Kidney epithelial cell (primary cell): ENCODE measurements around the gene C22orf42. TPM values are rescaled to one million over a fixed set of nuclear protein-coding genes. Genes with fewer than 3 reads are reported as not detected.
"Not testable (repeated sequence)": the region's sequence is repeated elsewhere in the genome, so short reads cannot be mapped to it uniquely, and the experiment has no call there.

Experiments
- DNase-seq: peaks from one replicate; pipeline ENCODE4 v3.0.0-alpha.2; 2010; ENCODE audit warnings: low read depth
- H3K27me3 ChIP-seq: 2 replicates; pipeline ENCODE4 v1.6.0; 2011; ENCODE audit warnings: low read length; ENCODE audit not compliant: control insufficient read depth, insufficient read depth
- H3K36me3 ChIP-seq: 2 replicates; pipeline ENCODE4 v1.5.1; 2011; ENCODE audit warnings: low read length; ENCODE audit not compliant: control insufficient read depth, insufficient read depth
- H3K4me3 ChIP-seq: 2 replicates; pipeline ENCODE4 v1.5.1; 2011; ENCODE audit warnings: low read depth, mild to moderate bottlenecking, control low read depth, low read length
- total RNA-seq: library from RNA; depleted of rRNA; stranded (reverse); fragments of >200 nt; gene quantifications from 2 replicates; pipeline ENCODE4 v1.2.3, GENCODE V29; 2015
- TF ChIP-seq, protein P1 (sequence below): IDR thresholded peaks from 2 replicates; pipeline ENCODE4 v1.5.1; 2011; ENCODE audit warnings: mild to moderate bottlenecking, moderate library complexity, low read length, control low read depth, inconsistent platforms; ENCODE audit not compliant: insufficient read depth, poor library complexity, severe bottlenecking

C22orf42 gene
- total RNA-seq, 1 donor from 2014 or later, result not detected

DNA sequence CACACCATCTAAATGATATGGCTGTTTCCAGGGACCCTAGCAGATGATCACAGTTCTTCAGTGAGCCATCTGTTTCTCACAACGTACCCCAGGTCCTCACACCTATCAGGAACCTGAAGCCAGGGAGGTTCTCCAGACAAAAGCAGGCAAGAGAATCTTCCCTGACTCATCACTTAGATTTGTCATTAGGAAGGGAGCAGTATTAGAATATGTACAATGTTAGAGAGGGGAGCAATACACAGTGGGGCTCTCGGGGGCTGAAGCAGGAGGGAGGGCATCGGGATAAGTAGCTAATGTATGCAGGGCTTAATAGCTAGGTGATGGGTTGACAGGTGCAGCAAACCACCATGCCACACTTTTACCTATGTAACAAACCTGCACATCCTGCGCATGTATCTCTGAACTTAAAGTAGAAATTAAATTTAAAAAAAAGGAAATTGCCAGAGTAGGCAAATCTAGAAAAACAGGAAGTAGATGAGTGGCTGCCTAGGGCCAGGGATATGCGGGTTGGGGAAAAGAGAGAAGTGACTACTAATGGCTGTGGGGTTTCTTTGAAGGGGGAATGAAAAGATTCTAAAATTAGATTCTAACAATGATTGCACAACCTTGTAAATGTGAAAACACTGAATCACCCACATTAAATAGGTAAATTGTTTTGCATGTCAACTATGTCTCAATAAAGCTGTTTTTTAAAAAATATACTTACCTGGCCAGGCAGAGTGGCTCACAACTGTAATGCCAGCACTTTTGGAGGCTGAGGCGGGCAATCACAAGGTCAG lies 14.4 kb downstream of the C22orf42 start:
- TF ChIP-seq, protein P1, sequence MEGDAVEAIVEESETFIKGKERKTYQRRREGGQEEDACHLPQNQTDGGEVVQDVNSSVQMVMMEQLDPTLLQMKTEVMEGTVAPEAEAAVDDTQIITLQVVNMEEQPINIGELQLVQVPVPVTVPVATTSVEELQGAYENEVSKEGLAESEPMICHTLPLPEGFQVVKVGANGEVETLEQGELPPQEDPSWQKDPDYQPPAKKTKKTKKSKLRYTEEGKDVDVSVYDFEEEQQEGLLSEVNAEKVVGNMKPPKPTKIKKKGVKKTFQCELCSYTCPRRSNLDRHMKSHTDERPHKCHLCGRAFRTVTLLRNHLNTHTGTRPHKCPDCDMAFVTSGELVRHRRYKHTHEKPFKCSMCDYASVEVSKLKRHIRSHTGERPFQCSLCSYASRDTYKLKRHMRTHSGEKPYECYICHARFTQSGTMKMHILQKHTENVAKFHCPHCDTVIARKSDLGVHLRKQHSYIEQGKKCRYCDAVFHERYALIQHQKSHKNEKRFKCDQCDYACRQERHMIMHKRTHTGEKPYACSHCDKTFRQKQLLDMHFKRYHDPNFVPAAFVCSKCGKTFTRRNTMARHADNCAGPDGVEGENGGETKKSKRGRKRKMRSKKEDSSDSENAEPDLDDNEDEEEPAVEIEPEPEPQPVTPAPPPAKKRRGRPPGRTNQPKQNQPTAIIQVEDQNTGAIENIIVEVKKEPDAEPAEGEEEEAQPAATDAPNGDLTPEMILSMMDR, result no peak
- Histone ChIP-seq H3K4me3 (no peak overlapping the region), H3K27me3 (no peaks in the 10 kb centered on the region), H3K36me3 (no peaks in the 10 kb centered on the region)
- no peak for DNase-seq

DNA sequence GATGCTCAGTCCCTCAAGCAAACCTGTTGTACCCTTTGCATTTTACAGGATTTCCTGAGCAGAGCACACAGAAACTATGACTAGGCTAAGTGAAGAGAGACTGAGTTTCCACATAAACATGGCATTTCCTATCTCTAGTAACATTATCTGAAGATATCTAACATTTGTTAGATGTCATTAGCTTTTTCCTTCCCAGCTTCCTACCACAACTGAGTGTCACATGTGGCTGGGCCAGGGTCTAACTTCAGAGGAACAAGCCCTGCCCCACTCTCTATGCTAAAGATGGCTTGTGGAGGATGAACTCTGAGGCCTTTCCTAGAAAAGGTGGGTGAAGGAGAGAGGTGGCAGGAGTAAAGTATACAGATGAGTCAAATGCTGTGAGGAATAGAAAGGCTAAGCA lies 16.5 kb downstream of the C22orf42 start:
- DNase-seq, result no peak
- Histone ChIP-seq H3K27me3 (no peaks in the 10 kb centered on the region), H3K4me3 (no peak overlapping the region), H3K36me3 (no peaks in the 10 kb centered on the region)
- TF ChIP-seq, protein P1, result no peak

DNA sequence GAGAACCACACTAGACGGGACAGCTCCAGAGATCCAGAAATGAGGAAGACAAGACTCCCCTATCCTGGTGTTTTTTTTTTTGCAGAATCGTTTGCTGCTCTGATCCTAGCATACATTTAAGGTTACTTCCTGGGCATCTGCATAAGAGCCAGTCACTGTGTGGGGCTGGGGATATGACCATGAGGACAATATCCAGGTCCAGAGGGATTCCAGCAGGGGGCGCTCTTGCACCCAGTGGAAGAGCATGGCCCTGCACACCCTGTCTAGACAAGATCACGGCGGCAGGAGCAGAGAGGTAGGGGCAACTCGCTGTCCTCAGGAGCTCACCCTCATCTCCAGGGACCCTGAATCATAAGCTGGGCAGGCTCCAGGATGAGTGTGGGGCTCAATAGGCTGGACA lies 18.4 kb downstream of the C22orf42 start:
- TF ChIP-seq, protein P1, result peak; percentile 28
- not testable (repeated sequence) for DNase-seq, H3K27me3 ChIP-seq, H3K4me3 ChIP-seq, H3K36me3 ChIP-seq

DNA sequence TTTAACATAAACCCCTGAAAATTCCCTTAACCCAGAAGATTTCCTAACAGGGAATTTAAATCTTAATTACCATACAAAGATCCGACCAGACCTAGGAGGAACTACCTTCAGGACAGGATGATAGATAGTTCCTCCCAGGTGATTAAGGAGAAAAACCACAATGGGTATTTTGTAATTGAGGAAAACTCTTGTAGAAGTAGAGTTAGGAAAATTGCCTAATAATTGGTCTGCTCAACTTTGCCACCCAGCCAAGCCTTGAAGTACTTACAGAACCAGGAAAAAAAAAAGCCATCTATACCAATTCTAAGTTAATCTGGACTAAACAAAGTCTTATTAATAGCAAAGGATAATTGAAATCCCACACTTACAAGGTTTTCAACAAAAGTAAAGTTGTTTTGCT lies 20.5 kb downstream of the C22orf42 start:
- H3K4me3 ChIP-seq, H3K27me3 ChIP-seq, H3K36me3 ChIP-seq, DNase-seq: not testable (repeated sequence)

DNA sequence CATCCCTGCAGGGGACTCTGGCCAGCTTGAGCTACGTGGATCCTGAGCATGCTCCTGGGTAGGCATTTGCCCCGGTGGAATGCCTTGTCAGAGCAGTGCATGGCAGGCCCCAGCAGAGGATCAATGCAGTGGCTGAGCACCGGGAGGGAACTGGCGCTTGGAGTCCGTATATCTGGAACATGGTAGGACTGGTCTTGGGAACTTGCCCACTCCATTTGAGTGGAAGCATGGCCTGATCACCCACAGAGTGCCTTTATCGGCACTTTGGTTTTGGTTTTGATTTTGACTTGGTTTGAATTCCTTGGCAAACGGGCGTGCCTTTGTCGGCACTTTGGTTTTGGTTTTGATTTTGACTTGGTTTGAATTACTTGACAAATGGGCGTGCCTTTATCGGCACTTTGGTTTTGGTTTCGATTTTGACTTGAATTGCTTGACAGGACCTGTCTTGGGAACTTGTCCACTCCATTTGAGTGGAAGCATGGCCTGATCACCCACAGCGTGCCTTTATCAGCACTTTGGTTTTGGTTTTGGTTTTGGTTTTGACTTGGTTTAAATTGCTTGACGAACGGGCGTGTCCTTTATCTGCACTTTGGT lies 21.3 kb downstream of the C22orf42 start:
- DNase-seq, H3K4me3 ChIP-seq, H3K27me3 ChIP-seq, H3K36me3 ChIP-seq: not testable (repeated sequence)

DNA sequence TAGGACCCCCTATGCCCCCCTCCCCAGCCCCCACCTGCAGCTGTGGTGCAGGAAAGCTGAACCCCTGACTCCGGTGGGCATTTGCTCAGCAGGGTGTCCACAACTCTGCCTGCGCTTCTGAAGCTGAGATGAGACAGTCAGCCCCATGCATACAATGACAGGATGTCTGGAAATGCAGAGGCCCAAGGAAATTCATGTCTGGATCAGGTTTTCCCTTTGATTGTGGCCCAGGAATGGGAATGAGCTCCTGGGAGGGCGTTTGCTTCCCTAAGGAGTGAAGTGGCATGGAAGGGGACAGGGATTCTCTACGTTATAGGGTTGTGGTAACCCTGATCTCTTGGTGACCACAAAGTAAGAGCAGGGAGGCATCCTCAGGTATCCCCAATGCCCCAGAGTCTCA lies 22.2 kb downstream of the C22orf42 start:
- not testable (repeated sequence) for DNase-seq, H3K27me3 ChIP-seq, H3K36me3 ChIP-seq, H3K4me3 ChIP-seq

DNA sequence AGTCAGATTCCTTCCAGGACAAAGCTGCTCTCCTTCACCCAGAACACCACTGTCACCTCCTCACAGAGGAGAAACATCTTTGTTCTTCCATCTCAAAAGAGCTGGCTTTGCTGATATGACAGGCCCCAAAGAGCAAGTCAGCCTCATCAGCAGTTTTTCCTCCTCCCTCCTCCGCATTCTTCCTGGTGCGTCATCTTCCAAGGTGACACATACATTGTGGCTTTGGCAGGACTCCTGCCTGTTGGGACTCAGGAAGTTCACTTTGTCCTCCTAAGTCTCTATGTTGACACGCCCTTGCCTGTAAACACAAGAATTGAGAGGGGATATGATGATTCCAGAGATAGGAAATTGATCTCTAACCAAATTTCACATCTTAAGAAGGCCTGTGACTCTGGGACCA lies 23.1 kb downstream of the C22orf42 start:
- H3K4me3 ChIP-seq, H3K36me3 ChIP-seq, H3K27me3 ChIP-seq: not testable (repeated sequence)
- peak; percentile 19 for DNase-seq

DNA sequence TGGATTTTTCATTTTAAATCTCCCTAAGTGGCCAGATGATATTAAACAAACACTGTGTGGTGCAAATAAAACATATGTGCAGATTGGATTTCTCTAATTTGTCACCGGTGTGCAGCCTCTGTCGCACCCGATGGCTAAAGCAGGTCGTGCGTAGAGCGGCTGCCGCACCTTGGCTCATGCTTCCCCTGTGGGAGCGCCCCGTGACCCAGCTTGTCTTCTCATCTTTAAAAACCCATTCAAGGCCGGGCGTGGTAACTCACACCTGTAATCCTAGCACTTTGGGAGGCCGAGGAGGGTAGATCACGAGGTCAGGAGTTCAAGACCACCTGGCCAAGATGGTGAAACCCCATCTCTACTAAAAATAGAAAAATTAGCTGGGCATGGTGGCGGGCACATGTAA lies 24.3 kb downstream of the C22orf42 start:
- not testable (repeated sequence) for H3K36me3 ChIP-seq

More for the DNA sequence above, 24.3 kb downstream of the C22orf42 start:
- H3K27me3 ChIP-seq, DNase-seq, H3K4me3 ChIP-seq: not testable (repeated sequence)
